SIG-M5 (cell line): ENCODE measurements around the gene SLC35B2.
A peak's percentile ranks its signal among the peaks of the same experiment; 100 is the strongest.

Experiments
- DNase-seq: peaks from one replicate; lab custom pipeline; 2025; lab: John Stamatoyannopoulos, UW

The SLC35B2 gene

DNA sequence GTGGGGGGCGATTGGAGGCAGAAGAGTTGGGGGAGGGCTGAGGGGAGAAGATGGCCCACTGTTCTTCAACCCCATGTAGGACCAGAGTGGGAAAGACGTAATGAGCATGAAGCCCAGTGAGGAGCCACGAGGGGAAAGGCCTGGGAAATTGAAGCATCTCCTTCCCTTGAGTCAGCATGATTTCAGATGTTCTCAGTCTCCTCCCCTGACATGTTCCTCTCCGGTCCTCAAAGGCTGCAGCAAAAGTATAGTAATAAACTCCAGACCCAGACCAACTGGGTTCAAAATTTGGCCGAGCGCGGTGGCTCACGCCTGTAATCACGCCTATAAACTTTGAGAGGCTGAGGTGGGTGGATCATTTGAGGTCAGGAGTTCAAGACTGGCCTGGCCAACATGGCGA, 9.9 kb upstream of the SLC35B2 start:
- DNase-seq = no peak

DNA sequence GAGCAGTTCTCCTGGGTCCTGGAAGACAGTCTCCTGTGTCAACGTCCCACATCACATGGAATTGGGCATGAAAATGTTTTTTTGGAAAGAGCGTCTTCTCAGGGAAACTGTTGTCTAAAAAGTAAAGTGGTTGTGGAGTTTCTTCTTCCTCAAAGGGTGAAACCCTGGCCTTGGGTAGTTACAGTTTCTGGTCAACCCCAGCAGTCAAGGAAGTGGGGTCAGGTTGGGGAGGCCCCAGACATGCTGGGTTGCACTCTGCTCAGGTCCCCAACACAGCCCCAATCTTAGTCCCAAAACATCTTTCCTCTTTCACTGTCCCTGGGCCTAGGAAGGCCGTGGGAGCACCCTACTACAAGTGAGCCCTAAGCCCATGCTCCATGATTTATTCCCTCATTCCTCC, 9.0 kb upstream of the SLC35B2 start:
- DNase-seq = no peak

DNA sequence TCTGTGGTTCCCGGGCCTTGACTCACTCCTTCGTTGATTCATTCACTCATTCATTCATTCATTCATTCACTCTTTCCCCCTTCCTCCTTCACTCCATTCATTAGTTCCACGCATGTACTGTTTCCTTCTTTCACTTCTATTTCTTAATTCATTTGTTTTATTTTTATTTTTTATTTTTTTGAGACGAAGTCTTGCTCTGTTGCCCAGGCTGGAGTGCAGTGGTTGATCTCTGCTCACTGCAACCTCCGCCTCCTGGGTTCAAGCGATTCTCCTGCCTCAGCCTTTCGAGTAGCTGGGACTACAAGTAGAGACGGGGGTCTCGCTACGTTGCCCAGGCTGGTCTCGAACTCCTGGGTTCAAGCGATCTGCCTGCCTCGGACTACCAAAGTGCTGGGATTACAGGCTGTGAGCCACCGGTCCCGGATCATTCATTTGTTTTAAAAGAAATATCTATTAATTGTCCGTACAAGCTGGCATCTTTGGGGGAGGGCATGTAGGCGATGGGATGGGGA, 8.4 kb upstream of the SLC35B2 start:
- DNase-seq = no peak

DNA sequence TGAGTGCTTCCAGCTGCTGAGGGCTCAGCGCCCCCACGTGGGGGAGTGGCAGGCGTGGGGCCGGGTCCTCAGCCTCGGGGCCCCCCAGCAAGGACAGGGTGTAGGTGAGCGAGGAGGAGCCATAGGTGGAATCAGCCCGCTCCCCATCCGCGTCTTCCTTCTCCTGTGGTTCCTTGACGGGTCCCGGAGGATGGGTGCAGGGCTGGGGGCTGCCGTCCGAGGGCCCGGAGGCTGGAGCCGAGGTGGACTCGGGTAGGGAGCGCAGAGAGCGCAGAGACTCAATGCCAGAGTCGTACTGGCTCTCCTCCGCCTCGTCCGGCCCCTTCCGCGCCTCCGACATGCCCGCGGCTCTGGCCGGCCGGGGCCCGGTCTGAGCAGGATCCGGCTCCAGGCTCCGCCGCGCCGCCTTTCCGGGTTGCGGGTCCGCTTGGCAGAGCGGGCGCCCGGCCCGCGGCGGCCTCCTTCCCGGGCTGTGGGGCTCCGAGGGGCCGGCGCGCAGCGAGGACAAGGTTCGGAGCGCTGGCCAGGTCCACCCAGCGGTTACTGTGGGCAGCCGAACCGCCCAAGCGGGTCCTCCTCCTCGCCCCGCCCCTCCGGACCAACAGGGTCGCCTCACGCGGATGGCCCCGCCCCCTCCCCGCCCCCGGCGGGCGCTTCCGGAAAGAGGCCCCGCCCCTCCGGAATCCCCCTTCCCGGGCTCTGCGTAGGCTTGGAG, 7.8 kb upstream of the SLC35B2 start, which contains the start of gene NFKBIE:
TSS of gene NFKBIE (minus strand) at position 545 of the 715 bp plus-strand sequence. CDS start at position 340, 205 bp downstream.
- no peak for DNase-seq

- peak; percentile 49 for DNase-seq
Observed at GRCh38 chr6:44264154-44265006, 7.1 kb upstream of the SLC35B2 start.

DNA sequence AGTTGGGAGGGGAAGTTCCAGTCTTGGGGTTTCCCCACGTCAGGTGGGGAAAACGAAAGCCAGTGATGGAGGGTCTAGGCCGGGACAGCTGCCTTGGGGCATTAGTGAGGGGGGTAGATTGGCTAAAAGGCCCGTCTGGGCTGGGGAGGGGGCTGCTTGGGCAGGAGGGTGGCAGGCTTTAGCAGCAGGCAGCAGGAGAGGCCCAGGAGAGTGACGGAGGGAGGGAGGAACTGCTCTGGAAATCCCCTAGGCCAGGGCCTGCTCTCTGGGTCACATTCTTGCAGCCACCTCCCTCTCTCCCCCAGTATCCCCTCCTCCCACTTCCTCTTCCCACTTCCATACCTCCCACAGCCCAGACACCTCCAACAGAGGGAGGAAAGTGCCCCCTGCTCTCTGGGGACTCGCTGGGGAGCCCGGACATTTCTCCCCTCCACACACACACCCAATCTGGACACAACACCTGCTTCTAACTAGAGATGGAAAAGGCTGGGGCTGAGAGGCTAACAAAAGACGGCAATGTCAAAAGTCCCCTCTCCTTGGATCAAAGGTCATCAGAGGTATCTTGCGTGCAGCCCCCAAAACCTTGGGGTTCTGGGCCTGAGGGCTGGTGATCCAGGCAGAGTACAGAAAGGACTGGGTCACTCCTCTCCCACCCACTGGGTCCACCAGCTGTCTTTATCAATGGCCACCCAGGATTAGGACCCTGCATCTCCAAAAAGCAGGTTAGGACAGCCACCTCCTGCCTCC, 6.2 kb upstream of the SLC35B2 start:
- no peak for DNase-seq

DNA sequence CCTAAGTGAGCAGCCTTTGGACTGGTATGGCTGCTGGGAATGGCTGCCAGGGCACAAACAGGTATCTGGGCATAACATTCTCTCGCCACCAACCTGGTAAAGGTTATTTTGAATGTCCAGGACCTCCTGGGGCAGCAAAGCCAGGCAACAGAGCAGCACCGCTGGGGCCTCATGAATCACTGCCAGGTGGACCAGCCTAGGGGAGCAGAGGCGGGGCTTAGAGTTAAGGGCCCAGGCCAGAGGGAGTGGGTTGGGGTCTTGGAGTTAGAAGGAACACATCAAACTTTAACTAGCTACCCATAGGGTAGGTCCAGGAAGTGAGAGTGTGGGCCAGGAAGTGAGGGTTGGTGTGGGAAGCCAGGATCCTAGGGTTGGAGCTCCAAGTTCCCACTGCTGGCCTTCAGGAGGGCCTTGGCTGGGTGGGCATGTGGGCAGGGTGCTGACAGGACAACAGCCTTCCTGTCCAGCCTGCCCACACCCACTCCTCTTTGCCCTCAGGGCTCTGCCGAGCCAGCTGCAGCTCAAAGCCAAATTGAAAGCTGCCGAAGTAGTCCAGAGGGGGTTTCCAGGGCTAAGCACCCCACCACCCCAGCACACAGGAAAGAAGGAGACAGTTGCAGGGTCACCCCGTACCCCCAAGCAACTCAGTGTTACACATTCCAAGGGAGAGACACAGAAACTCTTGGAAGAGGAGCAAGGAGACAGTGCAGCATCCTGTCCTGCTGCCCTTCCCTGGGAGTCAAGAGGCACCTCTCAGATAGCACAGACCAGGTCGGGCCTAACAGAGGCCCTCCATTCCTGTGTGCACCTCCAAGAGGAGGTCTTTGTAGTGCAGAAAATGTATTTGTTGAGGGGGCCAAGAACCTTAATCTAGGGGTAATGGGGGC, 5.4 kb upstream of the SLC35B2 start:
- no peak for DNase-seq

DNA sequence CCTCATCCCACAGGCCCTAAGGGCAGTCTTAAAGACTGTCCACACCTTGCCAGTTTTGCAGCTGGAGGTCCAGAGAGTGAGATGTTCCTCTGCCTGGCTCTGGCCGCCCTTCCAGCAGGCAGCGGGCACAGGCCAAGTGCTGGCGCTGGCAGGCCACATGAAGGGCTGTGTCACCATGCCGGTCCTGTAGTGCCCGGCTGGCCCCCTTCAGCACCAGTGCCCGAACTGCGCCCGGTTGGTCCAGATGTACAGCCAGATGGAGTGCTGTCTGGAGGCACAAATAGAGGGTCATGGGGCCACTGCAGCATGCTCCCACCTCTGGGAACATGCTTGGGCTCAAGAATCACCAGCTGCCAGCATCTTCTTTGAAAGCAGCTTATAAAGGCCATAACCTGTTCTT, 4.3 kb upstream of the SLC35B2 start:
- DNase-seq = no peak

- no peak for DNase-seq
Observed at GRCh38 chr6:44260451-44261297, 3.3 kb upstream of the SLC35B2 start.

GRCh38 chr6:44260011-44260410, 2.7 kb upstream of the SLC35B2 start:
- DNase-seq = no peak

DNA sequence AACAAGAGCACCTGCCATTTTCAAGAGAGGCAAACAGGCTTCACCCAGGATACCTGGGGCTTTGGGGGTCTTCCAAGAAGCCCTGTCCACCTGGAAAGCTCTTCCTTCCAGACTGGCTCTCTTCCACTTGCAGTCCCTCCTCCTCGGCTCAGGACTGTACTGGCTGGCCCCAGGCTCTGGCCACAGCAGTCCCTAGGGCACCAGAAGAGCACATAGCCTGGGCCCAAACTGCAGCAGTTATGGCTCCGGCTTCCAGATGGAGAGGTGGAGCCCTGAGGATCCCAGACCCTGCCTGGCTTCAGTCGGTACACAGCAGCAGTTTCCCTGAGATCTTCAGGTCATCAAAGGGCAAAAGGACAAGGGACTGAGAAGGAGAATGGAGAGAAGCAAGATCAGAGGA, 1.6 kb upstream of the SLC35B2 start:
- no peak for DNase-seq

GRCh38 chr6:44258325-44258863, 1.1 kb upstream of the SLC35B2 start:
- no peak for DNase-seq

- no peak for DNase-seq
Observed at GRCh38 chr6:44257753-44258324, 511 bp upstream of the SLC35B2 start.

DNA sequence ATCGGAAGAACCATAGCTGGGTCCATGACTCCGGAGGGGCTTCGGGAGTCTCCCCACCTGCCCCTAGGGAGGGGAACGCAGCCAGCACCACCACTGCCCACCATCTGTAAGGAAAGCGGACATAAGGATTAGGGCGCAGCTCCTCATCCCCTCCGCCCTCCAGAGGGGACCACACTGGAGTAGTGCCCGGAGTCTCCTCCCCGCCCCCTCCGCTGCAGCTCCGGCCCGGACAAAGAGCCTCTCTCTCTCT, 628 bp downstream of the SLC35B2 start:
- no peak for DNase-seq

GRCh38 chr6:44255871-44256774, 1.2 kb downstream of the SLC35B2 start:
- no peak for DNase-seq

DNA sequence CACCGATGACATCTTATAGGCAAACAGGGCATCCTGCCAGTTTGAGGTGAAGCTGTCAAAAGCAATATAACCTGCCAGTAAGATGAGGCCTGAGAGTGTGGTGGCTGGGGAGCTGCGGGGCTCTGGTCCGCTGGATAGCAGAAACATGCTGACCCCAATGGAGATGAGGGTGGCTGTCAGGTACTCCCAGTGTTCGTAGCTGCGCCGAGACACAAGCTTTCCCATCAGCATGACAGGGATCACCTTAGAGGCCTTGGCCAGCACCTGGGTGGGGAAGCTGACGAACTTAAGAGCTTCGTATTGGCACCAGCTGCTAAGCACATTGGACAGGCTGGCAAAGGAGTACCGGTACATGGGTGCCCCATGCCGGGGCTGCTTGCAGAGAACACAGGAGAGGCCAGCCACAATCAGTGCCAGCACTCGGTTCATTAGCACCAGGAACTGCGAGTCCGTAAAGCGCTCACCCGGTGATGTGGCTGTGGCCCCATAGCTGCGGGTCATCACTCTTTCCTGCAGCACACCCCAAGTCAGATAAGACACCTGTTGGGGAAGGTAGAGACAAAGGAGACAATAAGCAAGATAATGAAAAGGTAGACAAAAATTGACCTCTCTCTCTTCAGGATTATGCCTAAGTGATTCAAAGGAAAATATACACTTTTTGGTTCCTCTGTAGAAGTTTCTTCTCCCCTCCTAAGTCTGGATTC, 2.1 kb downstream of the SLC35B2 start:
- DNase-seq = no peak

DNA sequence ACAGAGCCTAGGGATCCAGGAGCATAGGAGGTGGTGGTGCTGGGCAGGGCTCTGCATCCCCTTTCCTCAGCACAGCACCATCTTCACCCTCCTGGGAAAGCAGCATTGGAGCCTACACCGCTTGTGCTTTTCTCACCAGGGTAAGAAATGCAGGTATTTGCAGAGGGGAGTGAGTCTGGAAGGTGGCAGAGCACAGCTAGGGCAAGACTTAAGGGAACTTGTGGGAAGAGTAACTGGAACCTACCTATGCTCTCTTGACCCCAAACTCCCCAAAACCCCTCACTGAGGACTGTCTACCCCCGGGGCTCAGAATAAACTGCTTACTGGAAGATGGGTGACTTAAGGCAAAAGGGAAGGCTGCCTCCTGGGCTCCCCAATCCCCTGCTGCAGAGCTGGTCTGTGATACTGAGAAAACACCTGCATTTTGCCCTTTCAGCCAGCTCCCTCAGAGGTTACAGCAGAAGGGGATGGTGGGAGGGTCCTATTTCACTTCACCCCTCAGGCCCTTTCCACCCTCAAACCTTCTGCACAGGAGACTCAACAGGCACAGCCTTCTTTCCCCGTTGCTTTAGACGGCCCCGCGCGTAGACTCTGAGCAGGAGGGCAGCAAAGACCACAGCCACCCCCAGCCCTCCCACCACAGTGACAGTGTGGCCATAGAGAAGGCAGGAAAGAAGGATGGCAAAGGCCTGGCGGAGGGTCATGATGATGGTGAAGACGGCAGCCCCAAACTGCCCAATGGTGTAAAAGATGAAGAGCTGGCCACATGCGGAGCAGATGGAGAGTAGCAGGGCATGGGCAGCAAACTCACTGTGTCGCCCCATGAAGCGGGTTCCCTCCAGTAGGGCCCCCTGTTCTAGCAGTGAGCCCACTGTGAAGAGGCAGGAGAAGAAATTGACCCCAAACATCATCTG, 2.9 kb downstream of the SLC35B2 start:
- DNase-seq = no peak
